GM18499 (cell line): ENCODE results near the gene KCNH1.

Experiments used
- ATAC-seq: cut with Tn5 transposase; IDR thresholded peaks from one replicate; pipeline ENCODE4 v1.9.1; 2021; ENCODE audit warnings: moderate number of reproducible peaks; ENCODE audit not compliant: insufficient read depth, unreplicated experiment

The KCNH1 gene

GRCh38 chr1:210932104-210932503 lies 201.8 kb downstream of the KCNH1 start:
- no peak for ATAC-seq

GRCh38 chr1:210922666-210923065 lies 211.3 kb downstream of the KCNH1 start:
- ATAC-seq: no peak

- no peak for ATAC-seq
These were observed 212.9 kb downstream of the KCNH1 start for GRCh38 chr1:210920716-210921694.

- ATAC-seq: no peak
These were observed 213.7 kb downstream of the KCNH1 start for GRCh38 chr1:210920258-210920657.

- no peak for ATAC-seq
These were observed 215.1 kb downstream of the KCNH1 start for GRCh38 chr1:210918893-210919292.

- ATAC-seq: no peak
These were observed 216.3 kb downstream of the KCNH1 start for GRCh38 chr1:210917560-210918169.

GRCh38 chr1:210916548-210916947 lies 217.4 kb downstream of the KCNH1 start:
- ATAC-seq: no peak

- no peak for ATAC-seq
These were observed 217.9 kb downstream of the KCNH1 start for GRCh38 chr1:210915890-210916507.

GRCh38 chr1:210912752-210913151 lies 221.2 kb downstream of the KCNH1 start:
- no peak for ATAC-seq

GRCh38 chr1:210910020-210910575 lies 223.8 kb downstream of the KCNH1 start:
- no peak for ATAC-seq

- ATAC-seq: no peak
These were observed 225.2 kb downstream of the KCNH1 start for GRCh38 chr1:210908791-210909190.

- no peak for ATAC-seq
These were observed 225.7 kb downstream of the KCNH1 start for GRCh38 chr1:210908257-210908656.

GRCh38 chr1:210907251-210907805 lies 226.6 kb downstream of the KCNH1 start:
- ATAC-seq: no peak

- ATAC-seq: no peak
These were observed 227.9 kb downstream of the KCNH1 start for GRCh38 chr1:210905944-210906453.

- ATAC-seq: no peak
These were observed 228.5 kb downstream of the KCNH1 start for GRCh38 chr1:210905365-210905904.

- no peak for ATAC-seq
These were observed 231.8 kb downstream of the KCNH1 start for GRCh38 chr1:210901981-210902770.

- no peak for ATAC-seq
These were observed 233.1 kb downstream of the KCNH1 start for GRCh38 chr1:210900820-210901219.

- ATAC-seq: no peak
These were observed 233.9 kb downstream of the KCNH1 start for GRCh38 chr1:210900079-210900478.

- ATAC-seq: no peak
These were observed 234.3 kb downstream of the KCNH1 start for GRCh38 chr1:210899676-210900075.
